Posterior cingulate gyrus (tissue), 11 donors: Measurements from ENCODE around the gene AP2A2.

Experiments
- DNase-seq, 10 donors: peaks; one replicate each; pipeline versions ENCODE4 v3.0.0 to v3.0.0-alpha.2; 2020 to 2021; ENCODE audit warnings: mixed read lengths in 3 of 10
- intact Hi-C: fragments of 100-400 bp; cut with DNase I; formaldehyde crosslinking; loops from one replicate; pipeline ENCODE4 v1.15.1; 2023

The AP2A2 gene

DNA sequence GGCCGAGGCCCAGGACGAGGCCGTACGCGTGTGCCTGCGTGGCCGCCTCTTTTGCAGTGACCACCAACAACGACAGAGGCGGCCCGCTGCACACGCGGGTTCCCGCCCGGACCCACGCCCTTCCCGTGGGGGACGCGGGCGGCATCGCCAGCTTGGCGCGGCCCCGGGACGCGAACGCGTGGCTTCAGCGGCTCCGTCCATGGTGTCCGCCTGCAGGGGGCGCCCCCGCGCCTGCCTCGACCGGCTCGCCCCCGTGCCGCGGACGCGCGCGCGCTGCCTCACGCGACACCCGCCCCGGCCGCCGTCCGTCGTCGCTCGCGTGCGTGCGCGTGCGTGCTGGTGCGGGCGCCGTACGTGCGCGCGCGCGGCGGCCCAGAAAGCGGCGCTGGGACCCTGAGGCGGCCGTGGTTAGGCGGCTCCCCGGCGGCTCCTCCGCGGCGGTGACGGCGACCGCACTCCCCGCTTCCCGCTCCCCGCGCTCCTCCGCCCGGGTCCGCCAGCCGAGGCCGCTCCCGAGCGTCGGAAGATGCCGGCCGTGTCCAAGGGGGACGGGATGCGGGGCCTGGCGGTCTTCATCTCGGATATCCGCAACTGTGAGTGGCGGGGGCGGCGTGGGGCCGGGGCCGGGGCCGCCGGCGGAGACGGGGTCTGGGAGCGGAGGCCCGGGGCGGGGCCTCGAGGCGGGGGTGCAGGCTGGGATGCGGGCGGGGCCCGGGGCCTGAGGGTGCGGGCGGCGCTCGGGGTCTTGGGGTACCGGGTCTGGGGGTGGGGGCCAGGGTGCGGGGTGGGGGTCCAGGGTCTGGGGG lies at the start of gene AP2A2:
Gene AP2A2, plus strand, starts transcription at position 375 of the 806 bp plus-strand sequence. Its CDS starts 152 bp downstream, at position 527.
- intact Hi-C loops = loop anchor here (2.0 to 10.0 kb wide), 3 partner anchors 15 to 129 kb away; partner anchors contain the start of gene CHID1
- DNase-seq = peak; percentile 68 to 98 (median 78)

DNA sequence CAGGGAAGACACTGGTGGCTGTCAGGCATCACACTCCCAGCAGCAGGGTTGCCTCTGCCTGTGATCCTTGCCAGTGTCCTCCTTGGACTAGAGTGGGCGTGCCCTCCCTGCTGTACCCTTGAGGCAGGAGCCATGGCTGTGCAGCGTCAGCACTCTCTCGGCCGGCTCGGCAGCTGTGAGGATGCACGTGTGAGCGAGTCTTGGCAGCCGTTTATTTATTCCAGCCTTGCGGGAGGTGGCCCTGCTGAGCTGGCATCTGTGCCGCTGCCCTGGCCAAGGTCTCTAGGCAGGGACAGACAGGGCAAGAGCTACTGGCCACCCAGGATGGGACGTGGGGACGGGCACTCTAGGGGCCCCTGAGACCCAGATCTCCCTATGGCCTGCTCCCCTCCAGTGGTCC lies 49.1 kb upstream of the AP2A2 start:
- intact Hi-C loops = no loop called here
- peak; percentile 32 to 94 (median 66) for DNase-seq

DNA sequence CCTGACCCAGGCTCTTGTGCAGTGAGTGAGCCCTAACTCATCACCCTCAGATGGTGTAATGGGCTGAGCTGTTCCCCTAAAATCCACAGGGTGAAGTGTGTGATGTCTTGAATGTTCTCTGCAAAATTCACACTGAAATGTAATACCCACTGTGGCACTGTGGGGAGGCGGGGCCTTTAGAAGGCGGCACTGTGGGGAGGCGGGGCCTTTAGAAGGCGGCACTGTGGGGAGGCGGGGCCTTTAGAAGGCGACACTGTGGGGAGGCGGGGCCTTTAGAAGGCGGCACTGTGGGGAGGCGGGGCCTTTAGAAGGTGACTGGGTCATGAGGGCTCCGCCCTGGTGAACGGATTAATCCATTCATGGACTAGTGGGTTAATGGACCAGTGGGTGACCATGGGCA lies 48.1 kb upstream of the AP2A2 start:
- no peak for DNase-seq
- intact Hi-C loops = no loop called here

DNA sequence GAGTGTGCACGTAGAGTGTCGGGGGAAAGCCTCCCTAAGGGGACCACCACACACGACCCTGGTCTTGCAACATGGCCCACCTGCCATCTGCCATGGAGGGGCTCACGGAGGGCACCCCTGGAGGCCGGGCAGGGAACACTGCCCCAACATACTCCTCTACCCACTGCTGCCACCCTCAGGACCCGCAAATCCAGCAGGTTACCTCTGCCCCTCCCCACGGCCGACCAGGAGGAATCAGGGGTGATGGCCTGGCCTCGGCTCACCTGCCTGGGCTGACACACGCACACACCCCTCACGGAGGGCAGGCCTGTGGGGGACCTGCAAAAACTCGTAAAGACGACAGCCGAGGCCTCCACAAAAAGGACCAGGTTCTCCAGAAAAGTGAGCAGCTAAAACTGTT lies 45.2 kb upstream of the AP2A2 start:
- intact Hi-C loops = no loop called here
- DNase-seq = no peak

DNA sequence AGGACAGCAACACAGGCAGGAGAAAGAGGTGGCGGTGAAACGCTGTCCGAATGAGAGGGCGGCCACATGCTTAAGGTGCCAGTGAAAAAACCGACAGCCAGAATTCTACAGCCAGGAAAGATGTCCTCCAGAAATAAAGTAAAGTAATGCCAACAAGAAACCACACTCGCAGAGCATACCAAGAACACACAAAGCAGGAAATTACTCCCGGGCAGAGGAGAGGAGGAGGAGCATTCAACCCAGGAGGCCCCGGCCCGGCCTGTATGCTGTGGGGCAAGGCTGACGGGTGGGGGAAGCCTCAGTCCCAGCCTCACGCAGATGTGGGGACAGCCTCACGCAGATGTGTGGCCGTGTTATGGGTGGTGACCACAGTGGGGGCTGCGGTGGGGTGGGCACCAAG lies 43.1 kb upstream of the AP2A2 start:
- intact Hi-C loops = no loop called here
- DNase-seq = no peak

DNA sequence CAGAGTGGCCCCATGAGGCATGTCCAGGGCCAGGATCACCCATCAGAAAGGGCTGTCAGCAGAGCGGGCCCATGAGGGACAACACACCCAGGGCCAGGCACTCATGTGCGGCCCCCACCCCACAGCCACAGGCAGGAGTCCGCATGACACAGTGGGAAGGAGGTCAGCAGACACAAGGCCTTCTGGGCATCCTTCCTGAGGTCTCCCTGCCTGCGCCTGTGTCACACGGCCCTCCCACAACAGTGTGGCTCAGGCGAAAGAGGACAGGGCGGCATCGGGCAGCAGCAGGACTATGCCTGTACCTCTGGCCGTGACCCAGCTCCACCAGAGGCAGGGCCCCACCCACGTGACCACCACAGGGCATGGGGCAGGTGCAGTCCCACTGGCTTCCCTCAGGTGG lies 42.1 kb upstream of the AP2A2 start:
- DNase-seq = no peak
- intact Hi-C loops = no loop called here

DNA sequence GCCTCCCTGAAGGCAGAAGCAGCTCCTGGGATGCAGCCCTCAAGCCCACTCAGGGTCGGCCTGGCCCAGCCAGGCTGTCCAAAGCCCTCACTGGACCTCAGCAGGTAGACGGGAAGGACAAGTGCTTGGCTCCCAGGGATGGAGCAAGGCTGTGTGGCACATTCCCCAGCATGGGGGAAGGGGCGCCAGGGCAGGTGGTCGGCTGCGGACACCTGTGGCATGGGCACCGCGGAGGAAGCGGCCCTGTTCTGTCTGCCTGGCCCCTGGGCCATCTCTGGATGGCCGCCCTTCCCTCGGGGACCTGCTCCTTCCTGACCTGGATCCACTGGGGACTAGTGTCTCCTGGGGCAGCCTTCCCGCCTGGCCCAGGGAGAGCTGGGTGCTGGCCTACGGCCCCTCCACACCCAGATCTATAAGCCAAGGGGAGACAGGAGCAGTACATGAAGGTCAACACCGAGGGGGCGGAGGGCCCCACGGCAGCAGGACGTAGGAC lies 41.0 kb upstream of the AP2A2 start:
- intact Hi-C loops = no loop called here
- no peak for DNase-seq

DNA sequence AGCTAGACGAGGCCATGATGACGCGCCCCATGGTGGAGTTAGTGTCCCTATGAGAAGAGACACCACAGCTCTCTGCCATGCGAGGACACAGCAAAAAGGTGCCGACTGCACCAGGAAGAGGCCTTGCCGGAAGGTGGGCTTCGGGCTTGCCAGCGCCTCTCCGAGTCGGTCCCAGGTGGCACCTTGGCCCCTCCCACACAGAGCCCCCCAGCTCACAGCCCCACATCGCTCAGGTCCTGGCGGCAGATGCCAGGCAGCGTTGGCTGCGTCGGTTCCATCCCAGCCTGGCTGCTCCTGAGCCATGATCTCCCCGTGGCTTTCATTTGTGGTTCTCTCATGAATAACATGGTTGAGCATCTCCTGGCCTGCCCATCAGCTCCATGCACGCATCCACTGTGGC lies 39.1 kb upstream of the AP2A2 start:
- intact Hi-C loops = no loop called here
- no peak for DNase-seq

DNA sequence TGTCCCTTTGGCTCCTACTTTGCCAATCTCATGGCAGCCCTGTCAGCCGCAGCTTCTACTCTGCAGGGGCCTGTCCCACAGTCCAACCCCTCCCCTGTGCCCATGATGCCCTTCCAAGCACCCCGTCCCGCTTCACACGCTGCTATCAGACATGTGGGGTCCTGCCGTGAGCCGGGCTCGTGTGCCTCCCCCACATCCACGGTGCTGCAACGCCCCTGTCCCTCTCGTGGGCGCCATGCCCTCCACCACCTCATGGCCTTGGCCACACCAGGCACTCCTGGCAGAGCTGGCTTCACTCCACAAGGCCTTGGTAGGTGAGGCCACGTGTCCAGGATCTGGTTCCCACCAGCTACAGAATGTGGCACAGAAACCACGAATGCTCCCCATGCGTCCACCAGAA lies 38.1 kb upstream of the AP2A2 start:
- intact Hi-C loops = no loop called here
- no peak for DNase-seq

DNA sequence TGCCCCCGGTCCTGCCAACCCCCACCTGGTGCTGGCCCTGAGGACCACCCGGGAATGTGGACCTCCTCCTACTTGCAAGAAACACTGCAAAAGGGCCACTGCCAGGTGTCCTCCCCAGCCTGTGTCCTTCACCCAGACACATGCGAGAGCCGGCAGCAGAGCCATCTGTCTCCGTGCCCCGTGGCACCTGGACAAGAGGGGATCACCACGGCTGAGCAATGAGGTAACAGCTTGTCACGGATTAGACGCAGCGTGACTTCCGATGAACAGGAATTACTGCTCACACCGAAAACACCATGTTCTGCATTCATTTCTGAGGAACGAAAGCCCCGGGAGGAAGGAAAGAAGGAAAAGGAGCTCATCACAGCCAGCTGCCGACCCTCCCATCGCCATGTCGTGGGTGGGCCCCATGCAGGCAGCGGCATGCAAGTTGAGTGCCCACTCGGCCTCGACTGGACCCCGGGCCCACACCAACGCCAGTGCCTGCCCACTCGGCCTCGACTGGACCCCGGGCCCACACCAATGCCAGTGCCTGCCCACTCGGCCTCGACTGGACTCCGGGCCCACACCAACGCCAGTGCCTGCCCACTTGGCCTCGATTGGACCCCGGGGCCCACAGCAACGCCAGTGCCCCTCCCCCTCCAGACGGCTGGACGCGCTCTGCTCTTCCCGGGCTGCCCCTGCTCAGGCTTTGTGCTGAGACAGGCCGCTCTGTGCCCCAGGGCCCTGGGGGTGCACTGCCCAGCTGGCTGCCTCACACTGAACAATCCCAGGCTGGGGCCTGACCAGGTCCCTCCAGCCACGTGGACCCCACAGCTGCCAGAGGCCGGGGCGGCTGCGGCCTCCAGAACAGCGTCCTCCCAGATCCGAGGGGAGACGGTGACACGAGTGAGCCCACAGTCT lies 37.1 kb upstream of the AP2A2 start:
- peak in 3 of 10 donors; percentile 25 to 91 (median 54) for DNase-seq
- intact Hi-C loops = no loop called here

DNA sequence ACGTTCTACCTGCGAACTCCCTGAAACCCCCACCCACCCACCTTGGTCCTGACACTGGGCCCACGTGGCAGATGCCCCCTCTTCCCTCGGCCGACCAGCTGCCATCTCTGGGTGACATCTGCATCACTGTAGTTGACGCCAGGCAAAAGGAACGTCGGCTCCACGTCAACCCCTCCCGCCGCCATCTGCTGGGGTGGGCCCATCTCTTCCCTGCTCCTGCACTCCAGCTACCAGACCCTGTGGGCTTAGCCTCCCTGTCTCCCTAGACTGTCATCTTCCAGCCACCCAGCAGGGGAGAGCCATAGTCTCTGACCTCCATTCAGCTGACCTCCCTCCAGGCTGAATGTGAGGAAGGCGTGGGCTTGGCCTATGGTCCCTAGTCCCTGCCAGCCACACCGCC lies 36.4 kb upstream of the AP2A2 start:
- intact Hi-C loops = no loop called here
- DNase-seq = no peak

DNA sequence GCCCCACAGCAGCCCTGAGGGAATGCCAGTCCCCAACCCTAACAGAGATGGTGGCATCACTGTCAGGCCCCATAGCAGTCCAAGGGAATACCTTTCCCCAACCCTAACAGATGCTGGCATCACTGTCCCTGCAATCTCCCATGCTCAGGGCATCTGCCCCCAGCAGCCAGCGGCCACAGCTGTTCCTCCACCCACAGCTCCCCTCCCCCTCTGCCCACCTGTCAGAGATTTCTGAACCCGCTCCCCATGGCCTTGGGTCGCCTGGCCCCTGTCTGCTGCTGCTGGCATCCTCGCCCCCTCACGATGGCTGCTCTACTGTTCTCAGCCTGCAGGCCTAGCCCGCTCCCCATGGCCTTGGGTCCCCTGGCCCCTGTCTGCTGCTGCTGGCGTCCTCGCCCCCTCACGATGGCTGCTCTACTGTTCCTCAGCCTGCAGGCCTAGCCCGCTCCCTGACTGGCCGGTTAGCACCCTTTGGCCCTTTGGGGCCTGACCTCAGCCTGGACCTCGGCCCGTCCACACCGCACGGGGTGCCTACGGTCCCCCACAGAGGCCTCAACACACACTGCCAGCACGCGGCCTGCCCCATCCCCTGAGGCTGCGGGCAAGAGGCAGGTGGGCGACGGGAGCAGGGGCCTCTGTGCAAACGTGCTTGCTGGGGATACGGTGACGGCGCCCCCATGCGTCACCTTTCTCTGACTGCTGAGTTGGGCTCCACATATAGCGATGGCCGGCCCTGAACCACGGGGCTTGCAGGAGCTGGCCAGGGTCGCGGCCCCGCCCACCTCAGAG lies 35.8 kb upstream of the AP2A2 start:
- no peak for DNase-seq
- intact Hi-C loops = no loop called here

DNA sequence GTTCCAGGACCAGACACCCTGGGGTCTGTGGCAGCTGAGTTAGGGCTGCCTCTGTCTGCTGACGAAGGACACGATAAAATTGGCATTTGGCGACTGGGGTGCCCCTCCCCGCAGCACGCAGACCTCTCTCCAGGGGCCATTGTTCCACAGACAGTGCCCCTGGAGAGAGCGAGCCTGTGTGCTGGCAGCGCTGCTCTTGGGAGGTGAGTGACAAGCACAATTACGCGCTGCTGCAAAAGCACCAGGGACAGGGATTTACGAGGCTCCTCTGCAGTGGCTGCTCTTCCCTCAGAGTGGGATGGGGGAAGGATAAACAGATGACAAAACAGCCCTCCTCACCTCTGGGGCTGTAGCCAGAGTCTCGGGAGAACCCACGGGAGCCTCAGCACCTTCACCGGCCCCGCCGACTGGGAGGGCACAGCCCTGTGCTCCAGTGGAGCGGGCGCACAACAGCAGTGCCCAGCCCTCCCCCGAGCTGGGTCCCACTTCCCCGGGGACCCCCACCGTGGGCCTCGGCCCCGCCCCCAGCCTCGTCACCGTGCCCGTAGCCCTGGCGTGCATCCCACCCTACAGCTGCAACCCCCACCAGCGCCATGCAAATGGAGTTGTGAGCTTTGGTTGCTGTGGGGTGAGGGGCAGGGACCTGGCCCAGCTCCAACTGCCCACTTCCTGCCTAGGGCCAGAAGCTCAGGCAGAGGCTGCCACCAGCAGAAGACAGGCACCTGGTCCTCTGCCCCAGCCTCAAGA lies 34.7 kb upstream of the AP2A2 start:
- intact Hi-C loops = no loop called here
- DNase-seq = peak in 1 of 10 donors; percentile 86

DNA sequence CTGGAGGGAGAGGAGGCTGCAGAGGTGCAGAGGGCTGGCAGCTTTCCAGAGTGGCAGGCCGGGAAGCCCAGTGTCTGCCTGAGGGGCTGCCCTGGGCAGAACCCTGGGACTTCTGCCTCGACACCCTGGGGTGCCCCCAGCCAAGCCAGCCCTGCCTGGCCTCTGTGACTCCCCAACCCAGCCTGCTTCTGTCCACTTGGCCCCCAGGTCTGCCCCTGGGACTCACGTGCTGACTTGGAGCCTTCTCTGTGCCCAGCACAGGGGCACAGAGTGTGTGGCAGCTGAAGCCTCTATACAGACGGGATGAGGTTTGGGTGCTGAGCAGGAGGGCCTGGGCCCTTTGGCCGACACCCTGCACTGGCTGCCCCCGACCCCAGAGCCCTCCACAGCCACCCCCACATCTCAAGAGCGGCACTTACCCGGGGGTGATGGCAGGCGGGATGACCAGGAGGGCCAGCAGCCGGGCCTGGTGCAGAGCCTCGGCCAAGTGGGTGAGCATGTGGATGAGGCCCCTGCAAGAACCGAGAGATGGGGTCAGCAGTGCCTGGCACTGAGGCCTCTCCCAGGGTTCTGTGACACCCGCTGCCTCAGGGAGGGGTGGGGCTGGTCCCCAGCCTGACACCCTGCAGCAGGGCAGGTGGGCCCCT lies 32.5 kb upstream of the AP2A2 start:
- intact Hi-C loops = no loop called here
- DNase-seq = peak in 1 of 10 donors; percentile 77

DNA sequence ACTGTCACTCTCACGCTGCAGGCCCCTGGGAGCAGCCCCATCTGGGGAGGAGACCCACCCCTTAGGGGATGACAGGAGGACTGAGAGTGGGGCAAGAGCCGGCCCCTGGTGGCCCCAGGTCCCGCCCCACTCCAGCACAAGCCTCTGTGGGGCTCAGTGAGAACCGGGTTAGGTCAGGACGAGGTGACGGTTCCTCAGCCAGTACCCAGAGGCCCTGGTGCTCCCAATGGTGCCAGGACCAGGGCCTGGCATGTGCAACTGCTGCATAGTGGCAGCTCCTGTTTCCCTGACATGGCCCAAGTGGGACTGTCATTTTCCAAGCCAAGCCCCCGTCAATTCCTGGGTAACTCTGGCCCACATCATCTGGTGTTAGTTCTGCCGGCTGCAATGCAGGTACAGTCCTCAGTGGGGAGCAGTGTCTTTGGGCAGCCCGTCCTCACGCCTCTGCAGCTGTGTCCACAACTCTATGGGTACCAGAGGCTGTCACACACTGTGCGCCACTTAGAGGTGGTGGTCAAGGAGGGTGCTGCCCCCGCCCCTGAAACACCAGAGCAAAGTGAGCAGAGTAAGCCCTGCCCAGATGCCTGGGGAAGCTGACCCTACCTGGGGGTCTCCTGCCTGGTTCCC lies 31.0 kb upstream of the AP2A2 start:
- intact Hi-C loops = no loop called here
- peak in 1 of 10 donors; percentile 65 for DNase-seq

DNA sequence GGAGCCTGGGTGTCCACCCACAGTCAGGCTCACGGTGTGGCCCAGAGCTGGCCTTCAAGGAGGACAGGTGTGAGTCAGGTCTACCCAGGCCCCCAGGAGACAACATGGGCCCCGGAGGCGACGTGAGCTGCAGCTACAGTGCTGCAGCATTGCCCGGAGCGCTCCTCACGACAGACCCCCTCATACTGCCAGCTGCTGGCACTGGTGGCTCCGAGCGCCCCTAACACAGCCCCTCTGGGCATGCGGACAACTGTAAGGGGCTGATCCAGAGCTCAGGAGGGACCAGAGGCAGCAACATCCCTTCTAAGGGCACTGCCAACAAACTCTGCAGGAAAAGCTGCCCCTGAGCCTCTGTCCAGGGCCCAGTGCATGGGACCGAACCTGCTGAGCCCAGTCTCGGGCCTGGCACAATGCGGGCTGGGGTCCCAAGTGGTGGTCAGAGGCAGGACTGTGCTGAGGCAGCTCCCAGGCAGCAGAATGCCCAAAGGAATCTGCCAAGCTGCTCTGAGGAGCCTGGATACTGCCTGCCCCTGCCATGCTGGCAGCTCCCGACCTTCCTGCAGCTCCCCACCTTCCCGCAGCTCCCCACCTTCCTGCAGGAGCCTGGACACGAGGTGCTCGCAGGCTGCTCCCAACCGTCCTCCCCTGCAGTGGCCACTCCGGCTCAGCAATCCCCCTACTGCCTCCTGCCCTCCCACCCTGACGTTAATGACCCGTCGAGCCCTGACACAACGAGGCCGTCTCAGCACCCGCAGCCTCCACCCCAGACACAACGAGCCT lies 30.1 kb upstream of the AP2A2 start:
- intact Hi-C loops = no loop called here
- DNase-seq = peak in 1 of 10 donors; percentile 59

DNA sequence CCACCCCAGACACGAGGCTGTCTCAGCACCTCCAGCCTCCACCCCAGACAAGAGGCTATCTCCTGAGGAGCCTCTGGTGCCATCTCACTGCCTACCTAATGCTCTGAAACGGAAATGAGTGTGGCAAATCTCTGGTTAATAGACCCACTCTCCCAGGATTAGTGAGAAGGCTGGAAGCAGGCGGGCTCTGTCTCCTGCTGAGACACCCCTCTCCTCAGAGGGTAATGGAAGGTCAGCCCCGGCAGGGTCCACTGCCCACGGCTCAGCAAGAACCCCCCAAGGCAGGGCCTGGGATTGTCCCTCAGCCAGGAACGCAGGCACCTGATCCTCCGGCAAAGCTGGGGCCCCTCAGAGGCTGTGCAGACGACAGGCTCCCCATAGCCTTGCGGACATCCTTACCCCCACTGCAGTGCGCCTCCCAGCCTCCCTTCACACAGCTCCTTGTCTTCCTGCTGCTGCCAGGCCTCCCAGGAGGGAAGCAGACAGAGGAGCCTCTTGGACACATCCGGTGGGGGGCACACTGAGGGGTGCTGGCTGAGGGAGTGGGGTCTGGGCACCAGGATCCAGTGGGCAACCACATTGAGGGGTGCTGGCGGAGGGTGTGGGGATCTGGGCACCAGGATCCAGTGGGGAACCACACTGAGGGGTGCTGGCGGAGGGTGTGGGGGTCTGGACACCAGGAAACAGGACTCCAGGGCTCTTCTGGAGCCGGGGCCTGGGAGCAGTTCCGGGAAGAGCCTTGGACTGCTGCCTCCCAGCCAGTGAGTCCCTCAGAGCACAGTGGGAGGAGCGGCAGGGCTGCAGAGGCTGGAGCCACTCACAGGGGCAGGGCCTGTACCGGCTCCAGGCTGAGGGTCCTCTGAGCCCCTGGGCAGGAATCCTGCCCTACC lies 28.2 kb upstream of the AP2A2 start:
- DNase-seq = peak in 1 of 10 donors; percentile 66
- intact Hi-C loops = no loop called here
